Upper lobe of right lung (tissue), 1 donor: ENCODE results near the gene NPAS3. TPM values are rescaled to one million over a fixed set of nuclear protein-coding genes. Genes with fewer than 3 reads are reported as not detected.

ENCODE experiments used
- ATAC-seq: fragments of 200-7000 bp; cut with Tn5 transposase; one replicate; pipeline ENCODE4 v1.9.1; 2020; ENCODE audit warnings: mild to moderate bottlenecking, moderate library complexity
- DNase-seq: peaks from one replicate; pipeline ENCODE4 v3.0.0-alpha.2; 2020
- H3K27ac ChIP-seq: fragments of 200-600 bp; one replicate; pipeline ENCODE4 v1.8.0; 2022
- H3K27me3 ChIP-seq: fragments of 200-600 bp; one replicate; pipeline ENCODE4 v1.8.0; 2022; ENCODE audit warnings: mild to moderate bottlenecking
- H3K36me3 ChIP-seq: fragments of 200-600 bp; one replicate; pipeline ENCODE4 v1.8.0; 2022
- H3K4me1 ChIP-seq: fragments of 200-600 bp; one replicate; pipeline ENCODE4 v1.8.0; 2022
- H3K4me3 ChIP-seq: fragments of 200-600 bp; one replicate; pipeline ENCODE4 v1.8.0; 2022; ENCODE audit warnings: mild to moderate bottlenecking
- H3K9me3 ChIP-seq: fragments of 200-600 bp; one replicate; pipeline ENCODE4 v1.8.0; 2022
- CTCF ChIP-seq: fragments of 200-600 bp; IDR thresholded peaks from one replicate; pipeline ENCODE4 v1.8.0; 2022; ENCODE audit warnings: antibody characterized with exemption
- intact Hi-C: fragments of 100-400 bp; cut with DNase I; formaldehyde crosslinking; loops from one replicate; pipeline ENCODE4 v1.11.0; 2022
- total RNA-seq: library from RNA; stranded (reverse); fragmentation: NEBNext Ultra II Directional; extraction: Animal tissue kit (Norgen Biotek cat#: 25700); gene quantifications from one replicate; pipeline ENCODE4 v1.2.1, GENCODE V29; 2021
- donor health status: DM: no; HTN: yes; CAD: no; lungs with severe emphysema.

NPAS3 gene
- total RNA-seq, 1 donor from 2014 or later: 1.2 TPM

GRCh38 chr14:32905013-32905412 lies 33.7 kb upstream of the NPAS3 start:
- intact Hi-C loops: no loop called here
- H3K4me1 ChIP-seq: no peaks in the 10 kb centered on the region
- no peak for TF ChIP-seq CTCF
- no peak overlapping the region for H3K4me3 ChIP-seq
- H3K27me3 ChIP-seq: no peaks in the 10 kb centered on the region
- no peaks in the 10 kb centered on the region for H3K9me3 ChIP-seq
- no peak overlapping the region for H3K27ac ChIP-seq
- H3K36me3 ChIP-seq: no peaks in the 10 kb centered on the region
- no peak for ATAC-seq
- no peak for DNase-seq

- Histone ChIP-seq H3K27me3 (no peaks in the 10 kb centered on the region), H3K4me1 (no peaks in the 10 kb centered on the region), H3K9me3 (no peaks in the 10 kb centered on the region), H3K27ac (no peak overlapping the region), H3K4me3 (no peak overlapping the region), H3K36me3 (no peaks in the 10 kb centered on the region)
- no peak for DNase-seq
- no peak for ATAC-seq
- TF ChIP-seq CTCF: no peak
- intact Hi-C loops: no loop called here
These were observed 32.0 kb upstream of the NPAS3 start for GRCh38 chr14:32906672-32907071.

GRCh38 chr14:32908196-32909084 lies 30.2 kb upstream of the NPAS3 start:
- no peaks in the 10 kb centered on the region for H3K4me1 ChIP-seq
- TF ChIP-seq CTCF: no peak
- DNase-seq (no peak), ATAC-seq (no peak)
- no peaks in the 10 kb centered on the region for H3K27me3 ChIP-seq
- intact Hi-C loops: no loop called here
- H3K9me3 ChIP-seq: no peaks in the 10 kb centered on the region
- no peaks in the 10 kb centered on the region for H3K36me3 ChIP-seq
- H3K27ac ChIP-seq: no peak overlapping the region
- H3K4me3 ChIP-seq: no peak overlapping the region

- no peaks in the 10 kb centered on the region for H3K36me3 ChIP-seq
- no peak for TF ChIP-seq CTCF
- peaks cover 4% of the 10 kb centered on the region for H3K27me3 ChIP-seq
- H3K4me1 ChIP-seq: no peaks in the 10 kb centered on the region
- no peak overlapping the region for H3K4me3 ChIP-seq
- intact Hi-C loops: no loop called here
- DNase-seq (no peak), ATAC-seq (no peak)
- no peaks in the 10 kb centered on the region for H3K9me3 ChIP-seq
- H3K27ac ChIP-seq: no peak overlapping the region
These were observed 25.0 kb upstream of the NPAS3 start for GRCh38 chr14:32913725-32914124.

- ATAC-seq: no peak
- Histone ChIP-seq H3K27ac (no peak overlapping the region), H3K9me3 (no peaks in the 10 kb centered on the region), H3K27me3 (peaks cover 4% of the 10 kb centered on the region), H3K36me3 (no peaks in the 10 kb centered on the region), H3K4me3 (no peak overlapping the region), H3K4me1 (no peaks in the 10 kb centered on the region)
- intact Hi-C loops: no loop called here
- DNase-seq: no peak
- TF ChIP-seq CTCF: no peak
These were observed 24.3 kb upstream of the NPAS3 start for GRCh38 chr14:32914391-32914790.
